ENCODE measurements around the gene DGKI. TPM values are rescaled to one million over a fixed set of nuclear protein-coding genes. Genes with fewer than 3 reads are reported as not detected.

The DGKI gene
- total RNA-seq, 1 experiment from 2014 or later = not detected

DNA sequence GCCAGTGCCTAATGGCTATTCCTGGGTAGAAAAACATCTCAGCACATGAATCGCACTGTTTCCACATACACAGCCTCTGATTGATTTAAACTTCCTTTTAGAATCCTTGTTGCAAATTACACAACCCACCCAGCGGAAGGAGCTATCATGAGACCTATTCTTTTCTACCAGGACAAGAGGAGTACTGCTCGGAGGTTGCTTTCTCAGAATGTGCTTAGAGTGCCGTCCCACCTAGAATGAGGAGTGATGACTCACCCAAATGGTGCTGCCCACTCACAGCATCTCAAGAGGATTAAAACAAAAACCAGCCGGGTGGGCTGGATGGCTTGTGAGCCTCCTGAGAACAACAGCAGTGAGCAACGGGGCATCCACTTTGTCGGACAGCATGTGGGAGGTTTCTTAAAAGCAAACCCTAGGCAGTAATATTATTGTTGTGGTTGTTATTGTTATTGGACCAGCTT, 128.9 kb downstream of the DGKI start:
- CTCF ChIA-PET = no interaction called here
- intact Hi-C loops (cut with micrococcal nuclease; ENCODE audit: unreplicated experiment) (no loop called here), in situ Hi-C loops (cut with HindIII; ENCODE audit: low pct_unique_long_range_greater_than_20kb, low sequenced_read_pairs) (no loop called here)
- POLR2A ChIA-PET = no interaction called here
- ATAC-seq (no peak), DNase-seq (ENCODE audit: low read depth, low spot score) (no peak)
- H3K9me3 ChIP-seq (ENCODE audit: control insufficient read depth, insufficient read depth, low read depth, low read length) = no peaks in the 10 kb centered on the region
- no TSS peak for BruUV-seq (replicated peaks)
- no peak overlapping the region for H3K4me3 ChIP-seq (ENCODE audit: low read depth in 2 of 2, low read length in 2 of 2)
- H3K27me3 ChIP-seq (ENCODE audit: control insufficient read depth, insufficient read depth, low read length) = no peaks in the 10 kb centered on the region
- TF ChIP-seq TCF7L2 (IDR thresholded peaks at IDR 0.05; ENCODE audit: low read depth, low read length) (no peak), SIN3A (IDR thresholded peaks at IDR 0.05; ENCODE audit: borderline replicate concordance, insufficient read depth, low read depth, low read length) (no peak), POLR2AphosphoS5 (IDR thresholded peaks at IDR 0.05; ENCODE audit: low read depth, low read length) (no peak)
- TF ChIP-seq, protein P1, sequence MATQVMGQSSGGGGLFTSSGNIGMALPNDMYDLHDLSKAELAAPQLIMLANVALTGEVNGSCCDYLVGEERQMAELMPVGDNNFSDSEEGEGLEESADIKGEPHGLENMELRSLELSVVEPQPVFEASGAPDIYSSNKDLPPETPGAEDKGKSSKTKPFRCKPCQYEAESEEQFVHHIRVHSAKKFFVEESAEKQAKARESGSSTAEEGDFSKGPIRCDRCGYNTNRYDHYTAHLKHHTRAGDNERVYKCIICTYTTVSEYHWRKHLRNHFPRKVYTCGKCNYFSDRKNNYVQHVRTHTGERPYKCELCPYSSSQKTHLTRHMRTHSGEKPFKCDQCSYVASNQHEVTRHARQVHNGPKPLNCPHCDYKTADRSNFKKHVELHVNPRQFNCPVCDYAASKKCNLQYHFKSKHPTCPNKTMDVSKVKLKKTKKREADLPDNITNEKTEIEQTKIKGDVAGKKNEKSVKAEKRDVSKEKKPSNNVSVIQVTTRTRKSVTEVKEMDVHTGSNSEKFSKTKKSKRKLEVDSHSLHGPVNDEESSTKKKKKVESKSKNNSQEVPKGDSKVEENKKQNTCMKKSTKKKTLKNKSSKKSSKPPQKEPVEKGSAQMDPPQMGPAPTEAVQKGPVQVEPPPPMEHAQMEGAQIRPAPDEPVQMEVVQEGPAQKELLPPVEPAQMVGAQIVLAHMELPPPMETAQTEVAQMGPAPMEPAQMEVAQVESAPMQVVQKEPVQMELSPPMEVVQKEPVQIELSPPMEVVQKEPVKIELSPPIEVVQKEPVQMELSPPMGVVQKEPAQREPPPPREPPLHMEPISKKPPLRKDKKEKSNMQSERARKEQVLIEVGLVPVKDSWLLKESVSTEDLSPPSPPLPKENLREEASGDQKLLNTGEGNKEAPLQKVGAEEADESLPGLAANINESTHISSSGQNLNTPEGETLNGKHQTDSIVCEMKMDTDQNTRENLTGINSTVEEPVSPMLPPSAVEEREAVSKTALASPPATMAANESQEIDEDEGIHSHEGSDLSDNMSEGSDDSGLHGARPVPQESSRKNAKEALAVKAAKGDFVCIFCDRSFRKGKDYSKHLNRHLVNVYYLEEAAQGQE (IDR thresholded peaks at IDR 0.05; ENCODE audit: insufficient read depth in 1 of 2, low read depth in 2 of 2, low read length in 1 of 2) = no peak
- TF ChIP-seq, protein P2, sequence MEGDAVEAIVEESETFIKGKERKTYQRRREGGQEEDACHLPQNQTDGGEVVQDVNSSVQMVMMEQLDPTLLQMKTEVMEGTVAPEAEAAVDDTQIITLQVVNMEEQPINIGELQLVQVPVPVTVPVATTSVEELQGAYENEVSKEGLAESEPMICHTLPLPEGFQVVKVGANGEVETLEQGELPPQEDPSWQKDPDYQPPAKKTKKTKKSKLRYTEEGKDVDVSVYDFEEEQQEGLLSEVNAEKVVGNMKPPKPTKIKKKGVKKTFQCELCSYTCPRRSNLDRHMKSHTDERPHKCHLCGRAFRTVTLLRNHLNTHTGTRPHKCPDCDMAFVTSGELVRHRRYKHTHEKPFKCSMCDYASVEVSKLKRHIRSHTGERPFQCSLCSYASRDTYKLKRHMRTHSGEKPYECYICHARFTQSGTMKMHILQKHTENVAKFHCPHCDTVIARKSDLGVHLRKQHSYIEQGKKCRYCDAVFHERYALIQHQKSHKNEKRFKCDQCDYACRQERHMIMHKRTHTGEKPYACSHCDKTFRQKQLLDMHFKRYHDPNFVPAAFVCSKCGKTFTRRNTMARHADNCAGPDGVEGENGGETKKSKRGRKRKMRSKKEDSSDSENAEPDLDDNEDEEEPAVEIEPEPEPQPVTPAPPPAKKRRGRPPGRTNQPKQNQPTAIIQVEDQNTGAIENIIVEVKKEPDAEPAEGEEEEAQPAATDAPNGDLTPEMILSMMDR (IDR thresholded peaks at IDR 0.05) = no peak
- H3K4me1 ChIP-seq (ENCODE audit: control insufficient read depth, insufficient read depth, low read length) = no peaks in the 10 kb centered on the region
- no peaks in the 10 kb centered on the region for H3K36me3 ChIP-seq (ENCODE audit: control insufficient read depth, insufficient read depth, low read length)
- no peak overlapping the region for H3K27ac ChIP-seq (ENCODE audit: low read length)

DNA sequence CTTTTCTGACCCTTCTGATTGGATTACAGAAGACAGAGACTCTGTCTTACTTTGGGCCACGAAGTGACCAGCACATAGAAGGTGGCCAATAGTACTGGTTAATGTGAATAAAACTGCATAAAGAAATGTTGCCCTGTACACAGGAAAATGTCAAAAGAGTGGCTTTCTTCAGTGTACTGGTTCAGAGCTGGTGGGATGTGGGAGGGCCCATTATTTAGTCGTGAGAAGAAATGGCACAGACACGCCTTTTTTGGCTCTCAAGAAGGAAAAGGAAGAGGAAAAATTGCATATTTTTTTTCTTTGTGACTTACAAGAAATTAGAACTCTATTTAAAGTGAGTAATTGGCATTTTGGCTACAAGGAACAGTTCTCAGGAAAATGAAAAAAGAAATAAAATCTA, 129.7 kb downstream of the DGKI start:
- Histone ChIP-seq H3K27me3 (ENCODE audit: control insufficient read depth, insufficient read depth, low read length) (no peaks in the 10 kb centered on the region), H3K9me3 (ENCODE audit: control insufficient read depth, insufficient read depth, low read depth, low read length) (no peaks in the 10 kb centered on the region), H3K36me3 (ENCODE audit: control insufficient read depth, insufficient read depth, low read length) (no peaks in the 10 kb centered on the region), H3K4me3 (ENCODE audit: low read depth in 2 of 2, low read length in 2 of 2) (no peak overlapping the region), H3K4me1 (ENCODE audit: control insufficient read depth, insufficient read depth, low read length) (no peaks in the 10 kb centered on the region), H3K27ac (ENCODE audit: low read length) (no peak overlapping the region)
- TF ChIP-seq, protein P1 (IDR thresholded peaks at IDR 0.05; ENCODE audit: insufficient read depth in 1 of 2, low read depth in 2 of 2, low read length in 1 of 2) = no peak
- TF ChIP-seq, protein P2 (IDR thresholded peaks at IDR 0.05) = no peak
- TF ChIP-seq TCF7L2 (IDR thresholded peaks at IDR 0.05; ENCODE audit: low read depth, low read length) (no peak), SIN3A (IDR thresholded peaks at IDR 0.05; ENCODE audit: borderline replicate concordance, insufficient read depth, low read depth, low read length) (no peak)
- DNase-seq (ENCODE audit: low read depth, low spot score) = no peak
- ChIA-PET CTCF (no interaction called here), POLR2A (no interaction called here)
- intact Hi-C loops (cut with micrococcal nuclease; ENCODE audit: unreplicated experiment) = no loop called here
- no TSS peak for BruUV-seq (replicated peaks)
- in situ Hi-C loops (cut with HindIII; ENCODE audit: low pct_unique_long_range_greater_than_20kb, low sequenced_read_pairs) = no loop called here
- no peak for ATAC-seq
